IPS-15b (cell line): ENCODE measurements around the gene ASPSCR1.
A peak's percentile ranks its signal among the peaks of the same experiment; 100 is the strongest.

Source experiments
- H3K27me3 ChIP-seq: one replicate; pipeline ENCODE4 v1.6.1; 2013; ENCODE audit warnings: low read length; ENCODE audit not compliant: control insufficient read depth, insufficient read depth
- H3K36me3 ChIP-seq: one replicate; pipeline ENCODE4 v1.6.1; 2013; ENCODE audit warnings: low read length; ENCODE audit not compliant: control insufficient read depth, insufficient read depth
- H3K4me1 ChIP-seq: one replicate; pipeline ENCODE4 v1.6.1; 2013; ENCODE audit warnings: mild to moderate bottlenecking, low read length; ENCODE audit not compliant: control insufficient read depth, insufficient read depth
- H3K4me3 ChIP-seq: one replicate; pipeline ENCODE4 v1.5.1; 2013; ENCODE audit warnings: low read depth, low read length
- H3K9ac ChIP-seq: one replicate; pipeline ENCODE4 v1.6.1; 2013; ENCODE audit warnings: low read depth, mild to moderate bottlenecking, low read length
- H3K9me3 ChIP-seq: one replicate; pipeline ENCODE4 v1.6.1; 2013; ENCODE audit warnings: mild to moderate bottlenecking, low read length; ENCODE audit not compliant: control insufficient read depth, insufficient read depth

Gene ASPSCR1

DNA sequence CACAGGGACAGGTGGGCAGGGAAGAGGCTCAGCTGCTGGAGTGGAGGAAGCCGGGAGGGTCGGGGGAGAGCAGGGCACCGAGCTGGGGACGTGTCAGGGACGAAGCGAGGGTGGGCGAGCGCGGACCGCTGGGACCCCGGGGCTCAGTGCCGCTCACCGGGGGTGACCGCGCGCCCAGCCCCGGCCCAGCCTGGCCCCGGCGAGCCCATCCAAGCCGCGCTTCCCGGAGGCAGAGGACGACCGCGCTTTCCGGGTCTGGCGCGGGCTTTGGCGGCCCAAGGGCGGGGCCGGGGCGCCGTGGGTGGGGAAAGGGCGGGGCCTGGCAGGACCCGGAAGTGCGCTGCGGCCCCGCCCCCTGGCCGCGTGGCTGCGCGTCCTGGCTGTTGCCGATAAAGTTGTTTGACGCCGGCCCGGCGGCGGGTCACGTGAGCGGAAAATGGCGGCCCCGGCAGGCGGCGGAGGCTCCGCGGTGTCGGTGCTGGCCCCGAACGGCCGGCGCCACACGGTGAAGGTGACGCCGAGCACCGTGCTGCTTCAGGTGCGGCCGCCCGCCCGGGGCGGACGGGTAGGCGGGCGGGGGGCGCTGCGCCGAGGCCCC is at the start of gene ASPSCR1:
Gene ASPSCR1, plus strand, starts transcription at position 419 of the 598 bp plus-strand sequence. Its CDS starts 18 bp downstream, at position 437.
- H3K27me3 ChIP-seq: peaks cover 19% of the 10 kb centered on the region
- H3K9me3 ChIP-seq: no peaks in the 10 kb centered on the region
- peak within 1 kb of the TSS; percentile 70 for H3K9ac ChIP-seq
- H3K4me1 ChIP-seq: peaks cover 2% of the 10 kb centered on the region
- H3K4me3 ChIP-seq: peak within 1 kb of the TSS; percentile 77
- H3K36me3 ChIP-seq: no peaks in the 10 kb centered on the region

DNA sequence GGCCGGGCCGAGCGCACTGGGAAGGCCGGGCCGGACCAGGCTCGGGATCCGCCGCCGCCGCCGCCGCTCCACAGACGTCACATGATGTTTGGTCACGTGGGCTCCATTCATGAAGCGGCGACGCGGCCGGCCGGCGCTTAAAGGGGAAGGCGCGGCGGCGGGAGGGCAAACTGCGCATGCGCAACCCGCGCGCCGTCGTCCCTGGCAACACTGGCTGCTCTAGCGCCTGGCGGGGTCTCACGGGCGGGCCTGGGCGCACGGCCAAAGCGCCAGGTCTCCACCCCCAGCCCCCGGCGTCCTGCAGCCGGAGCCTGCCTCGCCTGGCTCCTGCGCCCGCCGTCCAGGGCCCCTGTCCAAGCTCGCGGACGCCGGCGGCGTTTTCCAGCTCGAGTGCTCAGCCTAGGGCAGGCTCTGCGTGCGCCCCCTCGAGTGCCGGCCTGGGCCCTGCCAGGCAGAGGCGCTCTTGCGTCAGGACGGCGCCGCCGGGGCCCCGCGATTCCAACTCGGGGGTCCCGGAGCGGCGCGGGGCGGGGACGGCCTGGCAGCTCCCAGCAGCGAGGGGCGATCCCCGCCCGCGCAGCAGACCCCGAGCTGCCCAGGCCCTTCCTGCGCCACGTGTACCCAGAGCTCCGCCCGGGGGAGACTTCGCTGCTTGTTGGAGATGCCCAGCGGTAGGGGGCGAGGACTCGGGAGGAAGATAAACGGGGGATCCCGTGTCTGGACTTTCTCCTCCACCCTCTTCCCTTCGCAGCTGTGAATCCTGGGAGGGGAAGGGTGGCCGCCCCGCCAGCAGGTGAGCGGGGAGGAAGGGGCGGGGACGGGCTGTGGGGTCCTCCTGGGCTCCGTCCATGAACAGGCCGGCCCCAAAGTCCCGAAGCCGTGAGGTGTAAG is 49.5 kb upstream of the ASPSCR1 start, which contains the start of gene MAFG:
Gene MAFG, minus strand, starts transcription at position 83 of the 891 bp plus-strand sequence. CDS start 4,550 bp downstream, outside the sequence.
- Histone ChIP-seq H3K9me3 (no peaks in the 10 kb centered on the region), H3K9ac (peak within 1 kb of the TSS; percentile 73), H3K36me3 (peaks cover 1% of the 10 kb centered on the region), H3K27me3 (peaks cover 3% of the 10 kb centered on the region), H3K4me3 (peak within 1 kb of the TSS; percentile 72), H3K4me1 (peaks cover 11% of the 10 kb centered on the region)

- H3K27me3 ChIP-seq: peaks cover 3% of the 10 kb centered on the region
- no peaks in the 10 kb centered on the region for H3K9me3 ChIP-seq
- peaks cover 11% of the 10 kb centered on the region for H3K4me1 ChIP-seq
- peak overlapping the region; percentile 41 for H3K9ac ChIP-seq
- H3K36me3 ChIP-seq: peaks cover 2% of the 10 kb centered on the region
- peak overlapping the region; percentile 72 for H3K4me3 ChIP-seq
Measured at GRCh38 chr17:81928544-81929252, 48.7 kb upstream of the ASPSCR1 start.

DNA sequence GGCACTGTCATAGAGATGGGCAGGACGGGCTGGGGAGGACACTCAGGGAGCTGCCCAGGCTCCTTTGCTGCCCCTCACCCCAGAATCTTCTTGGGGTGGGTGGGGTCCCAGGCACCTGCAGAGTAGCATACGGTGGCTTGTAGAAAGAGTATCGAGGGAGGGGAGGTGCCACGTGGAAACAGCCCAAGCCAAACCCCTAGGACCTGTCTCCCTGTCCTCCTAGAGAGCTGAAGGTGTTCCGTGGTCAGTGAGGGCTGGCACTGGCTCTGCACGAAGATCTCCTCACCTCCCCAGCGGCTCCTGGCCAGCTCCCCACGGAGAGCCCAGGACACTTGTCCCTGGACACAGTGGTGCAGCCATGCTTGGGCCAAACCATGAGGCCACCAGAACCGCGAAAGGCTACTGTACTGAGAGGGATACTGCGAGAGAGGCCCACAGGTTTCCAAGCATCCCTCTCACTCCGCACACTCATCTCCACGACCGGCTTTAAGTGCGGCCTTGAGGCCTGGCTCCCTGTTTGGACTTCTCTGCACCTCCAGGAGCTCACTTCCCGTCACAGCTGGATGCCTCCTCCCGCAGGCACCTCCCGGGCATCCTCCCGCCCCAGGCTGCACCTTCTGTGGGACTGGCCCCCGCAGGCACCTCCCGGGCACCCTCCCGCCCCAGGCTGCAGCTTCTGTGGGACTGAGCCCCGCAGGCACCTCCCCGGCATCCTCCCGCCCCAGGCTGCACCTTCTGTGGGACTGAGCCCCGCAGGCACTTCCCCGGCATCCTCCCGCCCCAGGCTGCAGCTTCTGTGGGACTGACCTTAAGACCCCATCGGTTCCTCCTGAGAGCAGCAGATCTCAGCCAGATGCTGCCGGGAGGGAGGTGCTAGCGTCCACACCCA is 47.9 kb upstream of the ASPSCR1 start:
- Histone ChIP-seq H3K9ac (no peak overlapping the region), H3K4me3 (peak overlapping the region; percentile 72), H3K4me1 (peaks cover 9% of the 10 kb centered on the region), H3K27me3 (peaks cover 3% of the 10 kb centered on the region), H3K9me3 (no peaks in the 10 kb centered on the region), H3K36me3 (peaks cover 9% of the 10 kb centered on the region)

DNA sequence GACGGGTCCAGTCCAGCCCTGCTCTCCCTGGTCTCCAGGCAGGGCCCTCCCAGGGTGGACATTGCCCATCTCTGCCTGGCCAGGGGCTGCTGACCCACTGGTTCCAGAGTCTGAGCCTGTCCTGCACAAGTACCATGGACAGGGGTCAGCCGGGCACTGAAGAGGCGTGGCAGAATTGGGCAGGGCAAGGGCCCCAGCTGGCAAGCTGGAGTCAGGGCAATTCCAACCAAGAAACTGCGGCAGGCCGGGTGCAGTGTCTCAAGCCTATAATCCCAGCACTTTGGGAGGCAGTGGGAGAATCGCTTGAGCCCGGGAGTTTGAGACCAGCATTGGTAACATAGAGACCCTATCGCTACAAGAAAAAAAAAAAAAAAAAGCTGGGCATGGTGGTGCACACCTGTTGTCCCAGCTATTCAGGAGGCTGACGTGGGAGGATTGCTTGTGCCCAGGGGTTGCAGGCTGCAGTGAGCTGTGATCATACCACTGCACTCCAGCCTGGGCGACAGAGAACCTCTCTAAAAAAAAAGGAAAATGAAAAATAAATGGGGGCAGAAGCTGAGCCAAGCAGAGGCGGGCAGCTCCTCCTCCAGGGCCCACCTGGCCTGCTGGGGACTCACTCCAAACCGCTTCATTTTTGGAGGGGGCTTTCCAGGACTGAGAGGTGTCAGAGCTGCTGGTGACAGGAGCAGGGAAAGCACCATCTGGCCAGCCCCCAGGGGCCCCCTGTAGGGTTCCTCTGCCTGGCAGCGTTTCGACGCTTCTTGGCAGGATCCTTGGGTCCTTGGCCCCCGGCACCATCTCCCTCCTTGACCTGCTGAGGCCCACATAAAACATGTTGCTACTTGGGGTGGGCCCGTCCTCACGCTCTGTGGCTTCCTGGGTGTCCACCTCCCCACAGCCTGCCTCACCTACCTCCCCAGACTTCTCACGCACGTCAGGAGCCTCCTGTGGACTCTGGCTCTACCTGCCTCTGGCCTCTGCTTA is 47.0 kb upstream of the ASPSCR1 start:
- no peak overlapping the region for H3K9ac ChIP-seq
- H3K9me3 ChIP-seq: no peaks in the 10 kb centered on the region
- peaks cover 17% of the 10 kb centered on the region for H3K36me3 ChIP-seq
- H3K4me1 ChIP-seq: peaks cover 5% of the 10 kb centered on the region
- no peak overlapping the region for H3K4me3 ChIP-seq
- peaks cover 3% of the 10 kb centered on the region for H3K27me3 ChIP-seq

- Histone ChIP-seq H3K4me3 (no peak overlapping the region), H3K9me3 (no peaks in the 10 kb centered on the region), H3K4me1 (peaks cover 2% of the 10 kb centered on the region), H3K36me3 (peaks cover 17% of the 10 kb centered on the region), H3K9ac (no peak overlapping the region), H3K27me3 (peaks cover 3% of the 10 kb centered on the region)
Measured at GRCh38 chr17:81931189-81931556, 46.3 kb upstream of the ASPSCR1 start.

DNA sequence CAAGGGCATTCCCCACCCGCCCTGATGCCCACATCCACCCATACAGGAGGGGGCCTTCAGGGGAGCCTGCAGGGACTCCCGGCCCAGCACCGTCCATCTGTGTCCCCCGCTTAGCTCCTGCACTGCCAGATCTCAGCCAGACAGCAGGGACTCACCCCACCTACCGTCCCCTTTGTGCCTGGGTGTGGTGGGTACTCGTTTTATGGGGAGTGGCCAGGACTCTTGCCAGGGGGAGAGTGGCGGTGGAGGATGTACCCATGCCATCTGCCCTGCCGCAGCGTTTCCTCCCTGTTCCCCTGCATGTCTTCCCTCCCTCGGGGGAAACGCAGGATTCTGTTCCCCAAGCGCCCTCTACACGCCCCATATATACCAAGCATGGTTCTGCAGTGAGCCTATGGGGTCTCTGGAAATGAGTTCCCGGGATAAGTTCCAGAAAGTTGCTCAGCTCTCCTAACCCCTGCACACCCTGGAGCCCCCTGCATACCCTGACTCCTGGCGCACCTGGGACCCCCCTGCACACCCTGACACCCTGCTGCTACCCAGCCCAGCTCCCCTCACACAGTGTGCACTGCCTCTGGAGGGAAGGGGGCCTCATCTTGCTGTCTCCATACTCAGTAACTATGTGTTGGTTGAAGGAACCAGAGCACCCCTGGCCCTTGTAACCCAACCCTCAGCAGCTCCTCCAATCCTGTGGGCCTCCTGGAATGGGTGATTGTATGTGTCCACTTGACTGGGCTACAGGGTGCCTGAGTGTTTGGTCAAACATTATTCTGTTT is 45.7 kb upstream of the ASPSCR1 start:
- no peaks in the 10 kb centered on the region for H3K9me3 ChIP-seq
- peaks cover 17% of the 10 kb centered on the region for H3K36me3 ChIP-seq
- H3K27me3 ChIP-seq: peaks cover 3% of the 10 kb centered on the region
- no peaks in the 10 kb centered on the region for H3K4me1 ChIP-seq
- H3K9ac ChIP-seq: no peak overlapping the region
- no peak overlapping the region for H3K4me3 ChIP-seq

DNA sequence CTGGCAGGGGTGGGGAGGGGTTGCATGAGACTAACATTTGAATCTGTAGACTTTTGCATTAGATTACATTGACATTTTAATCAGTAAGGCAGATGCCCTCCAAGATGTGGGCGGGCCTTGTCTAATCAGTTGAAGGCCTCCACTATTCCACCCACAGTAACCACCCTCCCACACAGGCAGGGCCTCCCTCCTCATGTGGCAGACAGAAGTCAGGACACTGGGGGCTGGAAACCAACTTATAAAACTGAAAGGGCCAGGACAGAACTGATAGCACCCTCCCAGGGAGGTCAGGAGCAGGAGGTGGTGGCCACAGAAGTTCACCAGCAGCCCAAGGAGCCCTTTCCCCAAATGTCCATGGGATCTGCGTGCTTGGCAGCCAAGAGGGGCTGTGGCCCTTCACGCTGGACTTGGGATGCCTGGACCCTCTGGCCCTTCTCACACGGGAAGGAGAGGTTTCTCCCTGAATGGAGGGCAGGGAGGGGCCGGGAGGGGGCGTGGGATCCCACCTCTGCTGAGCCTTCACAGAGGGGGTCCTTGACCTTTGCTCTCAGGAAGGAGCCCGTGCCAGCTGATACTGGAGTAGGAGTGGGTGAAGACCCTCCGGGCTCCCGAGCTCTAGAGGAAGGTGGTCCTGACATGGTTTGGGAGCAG is 45.0 kb upstream of the ASPSCR1 start:
- Histone ChIP-seq H3K9ac (no peak overlapping the region), H3K4me1 (no peaks in the 10 kb centered on the region), H3K27me3 (peaks cover 3% of the 10 kb centered on the region), H3K9me3 (no peaks in the 10 kb centered on the region), H3K4me3 (no peak overlapping the region), H3K36me3 (peaks cover 17% of the 10 kb centered on the region)

DNA sequence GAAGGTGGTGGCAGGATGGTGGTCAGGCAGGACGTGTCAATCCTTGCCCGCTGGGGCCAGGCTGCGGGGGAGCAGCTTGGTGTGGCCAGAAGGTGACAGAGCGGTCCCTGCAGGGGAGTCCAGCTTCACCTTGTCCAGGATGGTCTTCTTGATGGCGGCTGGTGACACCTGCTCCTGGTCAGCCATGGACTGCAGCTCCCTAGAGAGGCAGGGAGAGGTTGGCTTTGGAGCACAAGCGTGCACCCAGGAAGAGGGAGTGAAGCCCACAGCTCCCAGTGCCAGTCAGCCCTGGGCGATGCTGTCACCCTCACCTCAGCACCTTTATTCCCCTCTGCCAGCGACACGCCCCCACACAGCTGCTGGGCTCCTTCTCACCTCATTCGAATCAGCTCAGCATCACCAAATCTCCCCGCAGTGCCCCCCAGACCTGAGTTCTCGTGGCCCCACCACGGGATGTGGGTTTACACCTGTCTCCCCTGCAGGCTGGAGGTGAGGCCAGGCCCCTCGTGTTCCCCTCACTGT is 44.2 kb upstream of the ASPSCR1 start:
- no peaks in the 10 kb centered on the region for H3K9me3 ChIP-seq
- peaks cover 4% of the 10 kb centered on the region for H3K27me3 ChIP-seq
- peaks cover 17% of the 10 kb centered on the region for H3K36me3 ChIP-seq
- no peaks in the 10 kb centered on the region for H3K4me1 ChIP-seq
- H3K9ac ChIP-seq: no peak overlapping the region
- H3K4me3 ChIP-seq: no peak overlapping the region
